Lower lobe of right lung (tissue), 2 donors: ENCODE data around the gene SIK1. TPM values are rescaled to one million over a fixed set of nuclear protein-coding genes. Genes with fewer than 3 reads are reported as not detected.

Source experiments
- ATAC-seq, 2 donors: fragments of 200-7000 bp; cut with Tn5 transposase; one replicate each; pipeline ENCODE4 v1.9.1; 2020 to 2022; ENCODE audit warnings: mild to moderate bottlenecking in 2 of 2, moderate library complexity in 2 of 2
- DNase-seq: peaks from one replicate; pipeline ENCODE4 v3.0.0-alpha.2; 2020
- H3K27ac ChIP-seq: fragments of 200-600 bp; one replicate; pipeline ENCODE4 v1.8.0; 2022
- H3K27me3 ChIP-seq: fragments of 200-600 bp; one replicate; pipeline ENCODE4 v1.8.0; 2022; ENCODE audit warnings: low read depth
- H3K36me3 ChIP-seq: fragments of 200-600 bp; one replicate; pipeline ENCODE4 v1.8.0; 2022; ENCODE audit warnings: mild to moderate bottlenecking
- H3K4me1 ChIP-seq: fragments of 200-600 bp; one replicate; pipeline ENCODE4 v1.8.0; 2022
- H3K4me3 ChIP-seq: fragments of 200-600 bp; one replicate; pipeline ENCODE4 v1.8.0; 2022; ENCODE audit warnings: mild to moderate bottlenecking
- H3K9me3 ChIP-seq: fragments of 200-600 bp; one replicate; pipeline ENCODE4 v1.8.0; 2022
- intact Hi-C: fragments of 100-400 bp; cut with DNase I; formaldehyde crosslinking; loops from one replicate; pipeline ENCODE4 v1.11.0; 2022
- total RNA-seq: library from RNA; stranded (reverse); fragmentation: NEBNext Ultra II Directional; extraction: Animal tissue kit (Norgen Biotek cat#: 25700); gene quantifications from one replicate; pipeline ENCODE4 v1.2.1, GENCODE V29; 2021
- TF ChIP-seq, protein P1 (sequence below): fragments of 200-600 bp; IDR thresholded peaks from one replicate; pipeline ENCODE4 v1.8.0; 2022; ENCODE audit warnings: antibody characterized with exemption, mild to moderate bottlenecking
- donor health status: DM: no; HTN: yes; CAD: no; lungs with severe emphysema.

SIK1 gene
- total RNA-seq, 1 donor from 2014 or later, result 30.1 TPM

DNA sequence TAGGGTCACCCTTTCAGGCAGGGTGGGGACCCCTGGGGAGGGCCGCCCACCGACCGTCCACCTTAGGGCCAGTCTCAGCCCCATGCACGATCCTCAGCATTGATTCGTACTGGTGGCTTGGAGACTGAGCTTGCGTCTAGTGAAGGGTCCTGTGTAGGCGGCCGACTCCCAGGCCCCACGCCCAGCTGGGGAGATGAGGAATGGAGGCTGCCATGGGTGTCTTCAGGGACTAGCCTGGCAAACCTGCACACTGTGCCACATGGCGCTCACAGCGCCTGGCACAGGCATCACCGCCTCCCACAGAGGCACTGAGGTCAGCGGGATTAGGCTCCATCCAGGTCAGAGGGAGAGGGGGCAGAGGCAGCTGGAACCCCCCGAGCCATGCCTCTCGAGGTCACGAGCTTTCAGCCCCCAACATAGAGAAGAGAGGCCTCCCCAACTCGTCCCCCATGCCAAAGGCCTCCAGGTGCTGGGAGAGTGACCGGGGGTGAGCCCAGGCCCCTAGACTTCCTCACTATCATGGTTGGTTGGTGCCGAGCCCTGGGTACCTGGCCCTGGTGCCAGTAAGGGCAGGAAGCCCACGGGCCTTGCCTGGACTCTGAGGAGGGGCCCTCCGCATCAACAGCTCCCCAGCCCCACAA lies 51.0 kb downstream of the SIK1 start:
- DNase-seq, result no peak
- ATAC-seq, result no peak
- intact Hi-C loops, result no loop called here
- Histone ChIP-seq H3K27me3 (no peaks in the 10 kb centered on the region), H3K36me3 (no peaks in the 10 kb centered on the region), H3K9me3 (no peaks in the 10 kb centered on the region), H3K4me1 (no peaks in the 10 kb centered on the region), H3K4me3 (no peak overlapping the region), H3K27ac (no peak overlapping the region)
- TF ChIP-seq, protein P1, sequence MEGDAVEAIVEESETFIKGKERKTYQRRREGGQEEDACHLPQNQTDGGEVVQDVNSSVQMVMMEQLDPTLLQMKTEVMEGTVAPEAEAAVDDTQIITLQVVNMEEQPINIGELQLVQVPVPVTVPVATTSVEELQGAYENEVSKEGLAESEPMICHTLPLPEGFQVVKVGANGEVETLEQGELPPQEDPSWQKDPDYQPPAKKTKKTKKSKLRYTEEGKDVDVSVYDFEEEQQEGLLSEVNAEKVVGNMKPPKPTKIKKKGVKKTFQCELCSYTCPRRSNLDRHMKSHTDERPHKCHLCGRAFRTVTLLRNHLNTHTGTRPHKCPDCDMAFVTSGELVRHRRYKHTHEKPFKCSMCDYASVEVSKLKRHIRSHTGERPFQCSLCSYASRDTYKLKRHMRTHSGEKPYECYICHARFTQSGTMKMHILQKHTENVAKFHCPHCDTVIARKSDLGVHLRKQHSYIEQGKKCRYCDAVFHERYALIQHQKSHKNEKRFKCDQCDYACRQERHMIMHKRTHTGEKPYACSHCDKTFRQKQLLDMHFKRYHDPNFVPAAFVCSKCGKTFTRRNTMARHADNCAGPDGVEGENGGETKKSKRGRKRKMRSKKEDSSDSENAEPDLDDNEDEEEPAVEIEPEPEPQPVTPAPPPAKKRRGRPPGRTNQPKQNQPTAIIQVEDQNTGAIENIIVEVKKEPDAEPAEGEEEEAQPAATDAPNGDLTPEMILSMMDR, result no peak

DNA sequence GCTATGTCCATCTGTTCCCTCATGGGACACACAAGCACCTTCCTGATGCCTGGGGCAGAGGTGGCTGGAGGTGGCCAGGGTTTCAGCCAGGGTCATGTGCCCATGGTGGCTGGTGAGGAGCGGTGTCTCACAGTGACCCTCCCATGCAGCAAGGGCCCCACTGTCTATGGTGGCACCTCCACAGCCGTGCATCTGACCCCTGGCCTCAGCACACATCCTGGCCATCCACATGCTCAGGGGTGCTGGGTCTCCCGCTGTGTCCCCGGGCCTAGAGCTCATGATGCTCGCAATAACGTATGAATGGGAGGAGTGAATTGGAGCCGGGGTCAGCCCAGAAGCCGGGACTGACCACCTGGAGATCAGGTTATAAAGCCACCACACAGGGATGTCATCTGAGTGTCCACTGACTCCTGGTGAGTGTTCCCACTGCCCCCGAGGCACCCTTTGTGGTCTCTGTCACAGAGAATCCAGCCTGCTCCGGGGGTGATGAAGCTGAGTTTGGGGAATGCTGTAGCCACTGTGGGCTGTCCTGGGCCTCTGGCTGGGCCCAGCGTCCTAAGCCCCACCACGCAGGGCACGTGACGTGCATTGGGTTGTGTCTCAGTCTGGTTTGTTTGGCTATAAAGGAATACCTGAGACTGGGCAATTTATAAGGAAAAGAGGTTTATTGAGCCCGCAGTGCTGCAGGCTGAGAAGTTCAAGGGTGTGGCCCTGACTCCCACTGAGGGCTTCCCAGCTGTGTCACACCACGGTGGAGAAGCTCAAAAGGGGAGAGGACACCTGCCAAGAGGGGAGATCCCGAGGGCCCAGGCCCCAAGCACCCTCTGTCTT lies 51.7 kb downstream of the SIK1 start:
- intact Hi-C loops, result no loop called here
- TF ChIP-seq, protein P1, result no peak
- Histone ChIP-seq H3K4me3 (no peak overlapping the region), H3K27ac (no peak overlapping the region), H3K4me1 (no peaks in the 10 kb centered on the region), H3K9me3 (no peaks in the 10 kb centered on the region), H3K27me3 (no peaks in the 10 kb centered on the region), H3K36me3 (no peaks in the 10 kb centered on the region)
- no peak for ATAC-seq
- DNase-seq, result no peak

DNA sequence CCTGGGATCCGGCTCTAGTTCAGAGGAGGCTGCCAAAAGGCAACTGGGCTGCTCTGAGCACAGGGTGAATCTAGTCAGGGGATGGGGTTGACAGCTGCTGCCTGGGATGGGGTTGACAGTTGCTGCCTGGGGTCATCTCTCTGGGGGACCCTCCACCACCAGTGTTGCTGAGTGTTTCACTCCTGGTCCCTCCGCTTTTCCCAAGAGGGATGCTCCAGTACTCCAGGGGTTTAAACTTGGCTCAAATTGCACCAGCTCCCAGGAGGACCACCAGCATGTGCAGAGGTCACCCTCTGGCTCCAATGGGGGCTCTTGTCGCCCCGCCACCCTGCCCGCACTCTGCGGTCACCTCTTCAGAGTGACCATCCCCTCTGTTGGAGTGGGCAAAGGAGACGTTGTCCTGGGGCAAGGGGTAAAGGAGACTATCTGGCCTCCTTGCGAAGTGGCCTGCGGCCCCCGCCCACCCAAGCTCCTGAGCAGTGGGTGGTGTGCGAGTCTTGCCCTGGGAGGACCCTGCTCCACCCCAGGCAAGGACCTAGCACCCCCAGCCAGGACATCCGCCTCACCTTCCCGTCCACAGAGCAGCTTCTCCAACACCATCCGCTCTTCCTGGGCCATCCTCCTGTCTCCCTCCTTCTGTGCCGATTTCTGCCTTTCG lies 52.6 kb downstream of the SIK1 start:
- TF ChIP-seq, protein P1, result no peak
- H3K4me3 ChIP-seq, result no peak overlapping the region
- H3K9me3 ChIP-seq, result no peaks in the 10 kb centered on the region
- no peaks in the 10 kb centered on the region for H3K27me3 ChIP-seq
- H3K36me3 ChIP-seq, result no peaks in the 10 kb centered on the region
- intact Hi-C loops, result no loop called here
- H3K27ac ChIP-seq, result no peak overlapping the region
- DNase-seq, result no peak
- no peaks in the 10 kb centered on the region for H3K4me1 ChIP-seq
- no peak for ATAC-seq

DNA sequence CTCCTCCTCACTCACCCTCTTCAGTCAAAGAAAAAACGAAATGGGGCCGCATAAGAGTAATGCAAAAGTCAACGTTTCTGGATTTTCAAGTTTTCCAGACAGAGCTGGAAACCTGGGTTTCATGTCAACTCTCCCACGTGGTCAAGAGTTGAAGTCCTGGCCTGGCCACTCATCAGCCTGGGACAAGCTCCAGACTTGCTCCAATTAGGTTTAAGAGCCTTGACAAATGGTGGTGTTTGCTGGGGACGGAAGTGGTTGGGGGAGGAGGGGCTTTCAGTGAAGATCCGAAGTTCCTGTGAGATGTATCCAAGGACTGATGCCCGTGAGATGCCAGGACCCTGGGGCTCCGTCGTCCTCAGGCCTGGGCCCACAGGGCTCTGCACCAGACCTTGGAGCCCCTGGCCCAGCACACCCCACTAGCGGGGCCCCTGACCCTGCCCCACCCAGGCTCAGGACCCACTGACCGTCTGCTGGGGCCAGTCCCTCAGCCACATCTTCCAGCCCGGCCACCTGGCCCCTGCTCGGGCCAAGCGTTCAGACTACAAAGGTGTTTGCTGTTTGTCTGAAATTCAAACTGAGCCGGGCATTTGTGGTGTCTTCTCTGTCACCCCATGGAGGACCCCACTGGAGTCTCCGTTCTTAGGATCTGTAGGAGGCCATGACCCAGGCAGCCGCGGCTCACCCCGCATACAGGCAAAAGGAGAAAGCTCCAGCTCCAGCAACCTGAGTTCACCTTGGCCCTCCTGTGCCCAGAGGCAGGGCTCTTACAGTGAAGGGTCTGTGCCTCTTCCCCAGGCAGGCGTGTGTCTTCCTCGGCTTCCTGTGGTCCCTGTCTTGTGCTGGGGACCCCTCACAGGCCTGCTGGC lies 53.3 kb downstream of the SIK1 start:
- TF ChIP-seq, protein P1, result no peak
- H3K27me3 ChIP-seq, result no peaks in the 10 kb centered on the region
- peak; percentile 64 to 81 for ATAC-seq
- H3K9me3 ChIP-seq, result no peaks in the 10 kb centered on the region
- no peaks in the 10 kb centered on the region for H3K36me3 ChIP-seq
- no peak overlapping the region for H3K4me3 ChIP-seq
- H3K4me1 ChIP-seq, result no peaks in the 10 kb centered on the region
- peak overlapping the region; percentile 56 for H3K27ac ChIP-seq
- intact Hi-C loops, result no loop called here
- DNase-seq, result no peak
